GM12872 (cell line): Measurements from ENCODE around the gene TEX29.

Experiments
- TF ChIP-seq, protein P1 (sequence below): IDR thresholded peaks from 3 replicates; pipeline ENCODE4 v1.5.1; 2011; ENCODE audit warnings: low read depth, mild to moderate bottlenecking, low read length, moderate library complexity; ENCODE audit not compliant: insufficient read depth

The TEX29 gene

DNA sequence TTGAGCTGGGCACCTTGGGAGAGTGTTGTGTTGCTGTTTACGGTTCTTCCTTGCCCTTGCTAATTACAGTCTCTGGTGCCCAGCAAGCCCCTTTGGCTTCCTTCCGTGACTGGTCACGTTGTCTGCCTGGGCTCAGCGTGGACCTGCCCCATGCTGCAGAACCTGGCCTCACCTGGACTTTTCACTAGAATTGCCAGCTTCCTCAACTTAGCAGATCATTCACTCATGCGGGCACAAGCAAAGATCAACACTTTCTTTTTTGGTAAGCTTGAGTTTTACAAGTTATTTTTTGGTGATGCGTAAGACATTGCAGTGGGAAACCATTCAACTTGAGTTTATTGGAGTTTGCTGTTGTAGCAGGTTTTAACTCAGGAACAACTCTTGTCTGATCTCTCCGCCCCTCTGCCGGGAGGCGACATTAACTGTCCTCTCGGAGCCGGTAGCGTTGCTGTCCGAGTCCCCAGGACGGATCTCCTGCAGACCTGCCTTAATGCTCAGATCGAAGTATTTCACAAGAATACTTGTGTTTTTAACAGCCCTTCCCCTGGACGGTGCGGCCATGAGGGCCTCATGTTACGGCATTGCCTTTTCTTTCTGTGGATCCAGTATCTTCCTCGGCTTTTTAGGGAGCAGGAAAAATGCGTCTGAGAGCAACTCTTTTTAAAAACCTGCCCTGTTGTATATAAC, 15.7 kb upstream of the TEX29 start:
- TF ChIP-seq, protein P1, sequence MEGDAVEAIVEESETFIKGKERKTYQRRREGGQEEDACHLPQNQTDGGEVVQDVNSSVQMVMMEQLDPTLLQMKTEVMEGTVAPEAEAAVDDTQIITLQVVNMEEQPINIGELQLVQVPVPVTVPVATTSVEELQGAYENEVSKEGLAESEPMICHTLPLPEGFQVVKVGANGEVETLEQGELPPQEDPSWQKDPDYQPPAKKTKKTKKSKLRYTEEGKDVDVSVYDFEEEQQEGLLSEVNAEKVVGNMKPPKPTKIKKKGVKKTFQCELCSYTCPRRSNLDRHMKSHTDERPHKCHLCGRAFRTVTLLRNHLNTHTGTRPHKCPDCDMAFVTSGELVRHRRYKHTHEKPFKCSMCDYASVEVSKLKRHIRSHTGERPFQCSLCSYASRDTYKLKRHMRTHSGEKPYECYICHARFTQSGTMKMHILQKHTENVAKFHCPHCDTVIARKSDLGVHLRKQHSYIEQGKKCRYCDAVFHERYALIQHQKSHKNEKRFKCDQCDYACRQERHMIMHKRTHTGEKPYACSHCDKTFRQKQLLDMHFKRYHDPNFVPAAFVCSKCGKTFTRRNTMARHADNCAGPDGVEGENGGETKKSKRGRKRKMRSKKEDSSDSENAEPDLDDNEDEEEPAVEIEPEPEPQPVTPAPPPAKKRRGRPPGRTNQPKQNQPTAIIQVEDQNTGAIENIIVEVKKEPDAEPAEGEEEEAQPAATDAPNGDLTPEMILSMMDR = no peak

DNA sequence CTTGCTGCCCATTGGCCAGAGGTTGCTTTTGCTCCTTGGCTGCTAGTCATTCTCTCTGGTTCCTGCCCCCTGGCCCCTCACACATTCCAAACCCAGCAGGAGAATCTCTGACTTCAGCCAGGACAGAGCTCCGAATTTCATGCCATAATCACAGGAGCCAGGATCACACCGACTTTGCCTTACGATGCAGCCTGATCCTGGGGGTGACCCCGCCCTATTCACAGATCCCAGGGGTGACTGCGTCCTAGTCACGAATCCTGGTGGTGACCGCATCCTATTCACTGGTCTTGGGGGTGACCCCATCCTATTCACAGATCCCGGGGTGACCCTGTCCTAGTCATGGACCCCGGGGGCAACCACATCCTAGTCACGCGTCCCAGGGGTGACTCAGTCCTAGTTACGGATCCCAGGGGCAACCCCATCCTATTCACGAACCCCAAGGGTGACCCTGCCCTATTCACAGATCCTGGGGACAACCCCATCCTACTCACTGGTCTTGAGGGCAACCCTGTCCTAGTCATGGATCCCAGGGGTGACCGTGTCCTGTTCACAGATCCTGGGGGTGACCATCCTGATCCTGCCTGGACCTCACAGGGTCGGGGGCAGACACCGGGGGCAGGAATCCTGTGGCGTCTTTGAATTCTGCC, 7.4 kb upstream of the TEX29 start:
- TF ChIP-seq, protein P1 = no peak

DNA sequence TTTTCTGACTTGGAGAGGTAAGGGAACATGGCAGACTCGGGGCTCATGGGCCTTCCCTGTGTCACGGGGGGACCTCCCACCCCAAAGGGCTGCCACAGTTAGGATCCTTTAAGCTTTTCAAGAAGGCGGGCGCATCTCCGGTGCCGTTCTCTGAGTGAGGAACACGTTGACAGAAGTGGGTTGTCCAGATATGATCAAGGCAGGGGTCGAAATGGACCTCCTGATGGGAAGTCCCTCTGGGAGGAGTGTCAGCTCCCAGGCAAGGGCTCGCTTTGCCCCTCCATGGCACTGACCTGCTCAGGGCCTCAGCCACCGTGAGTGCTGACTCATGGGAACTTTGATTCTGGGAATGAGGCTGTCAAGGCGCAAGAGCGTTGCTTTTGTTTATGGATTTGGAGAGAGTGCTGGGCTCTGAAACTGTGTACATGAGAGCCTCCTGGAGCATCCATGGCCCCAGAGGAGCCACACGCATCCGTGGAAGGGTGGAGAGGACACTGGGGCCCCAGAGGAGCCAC, 6.5 kb upstream of the TEX29 start:
- TF ChIP-seq, protein P1 = no peak

DNA sequence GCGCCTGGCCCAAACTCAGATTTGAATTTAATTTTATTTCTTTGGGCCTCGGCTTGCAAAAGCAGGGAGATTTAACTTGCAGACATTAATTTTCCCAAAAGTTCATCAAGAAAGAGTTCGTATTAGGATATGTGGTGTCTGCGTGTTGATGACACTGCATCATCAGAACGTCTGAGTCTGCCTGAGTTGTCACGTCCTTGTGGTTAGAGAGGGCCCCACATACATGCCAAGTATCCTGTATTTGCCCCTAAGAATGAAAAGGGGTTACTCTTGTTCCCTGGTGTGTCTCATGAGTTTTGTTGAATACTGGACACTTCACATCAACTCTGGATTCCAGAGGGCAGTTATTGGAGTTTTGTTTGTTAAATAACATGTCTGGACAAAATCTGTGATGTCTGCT, 5.6 kb upstream of the TEX29 start:
- TF ChIP-seq, protein P1 = no peak

DNA sequence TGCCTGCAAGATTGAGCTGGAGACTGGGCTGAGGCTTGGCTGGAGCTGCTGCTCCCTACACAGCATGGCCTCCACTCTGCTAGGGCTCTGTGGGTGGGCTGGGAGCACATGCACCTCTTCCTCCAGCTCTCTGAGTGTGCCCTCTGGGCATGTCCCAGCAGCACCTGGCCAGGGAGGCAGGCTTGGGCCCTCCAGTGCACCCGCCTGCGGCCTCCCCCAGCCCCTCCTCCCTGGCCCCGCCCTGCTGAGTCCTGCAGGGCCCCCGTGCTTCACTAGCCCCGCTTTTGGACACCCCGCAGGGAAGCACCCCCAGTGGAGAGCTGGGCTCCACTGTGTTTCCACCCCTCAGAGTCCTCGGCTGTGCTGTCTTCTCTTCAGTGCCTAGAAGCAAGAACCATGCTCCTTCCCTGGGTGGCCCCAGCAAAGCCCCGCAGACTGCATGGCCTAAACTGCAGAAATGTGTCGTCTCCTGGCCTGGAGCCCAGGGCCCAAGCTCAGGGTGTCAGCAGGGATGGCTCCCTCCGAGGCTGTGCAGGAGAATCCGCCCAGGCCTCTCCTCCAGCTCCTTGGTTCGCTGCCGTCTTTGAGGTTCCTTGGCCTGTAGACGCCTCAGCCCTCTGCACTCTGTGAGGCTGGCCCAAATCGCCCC, 5.0 kb upstream of the TEX29 start:
- TF ChIP-seq, protein P1 = no peak

DNA sequence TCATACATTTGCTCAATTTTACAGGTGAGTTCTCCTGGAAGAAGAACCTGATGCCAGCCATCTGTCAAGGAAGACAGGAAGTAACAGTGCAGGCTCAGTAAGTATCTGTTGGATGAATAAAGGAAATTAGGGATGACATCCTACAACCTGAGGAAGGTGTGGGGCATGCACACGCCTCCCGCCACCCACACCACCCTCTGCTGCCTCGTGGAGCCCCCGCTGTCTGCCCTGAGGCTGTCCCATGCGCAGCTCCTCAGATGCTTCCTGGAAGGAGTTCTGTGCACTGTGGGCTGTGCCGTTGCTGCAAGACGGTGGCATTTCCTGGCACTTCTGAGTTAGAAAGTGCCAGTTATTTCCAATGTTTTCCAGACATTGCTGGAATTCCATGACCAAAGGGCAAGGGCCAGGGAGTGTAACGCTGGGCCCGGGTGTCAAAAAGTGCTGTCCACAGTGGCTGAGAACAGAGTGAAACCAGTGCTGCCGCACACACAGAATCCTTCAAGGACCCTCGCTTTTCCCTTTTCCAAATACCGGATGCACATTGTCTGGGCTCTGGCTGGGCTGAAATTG, 4.2 kb upstream of the TEX29 start:
- TF ChIP-seq, protein P1 = no peak

DNA sequence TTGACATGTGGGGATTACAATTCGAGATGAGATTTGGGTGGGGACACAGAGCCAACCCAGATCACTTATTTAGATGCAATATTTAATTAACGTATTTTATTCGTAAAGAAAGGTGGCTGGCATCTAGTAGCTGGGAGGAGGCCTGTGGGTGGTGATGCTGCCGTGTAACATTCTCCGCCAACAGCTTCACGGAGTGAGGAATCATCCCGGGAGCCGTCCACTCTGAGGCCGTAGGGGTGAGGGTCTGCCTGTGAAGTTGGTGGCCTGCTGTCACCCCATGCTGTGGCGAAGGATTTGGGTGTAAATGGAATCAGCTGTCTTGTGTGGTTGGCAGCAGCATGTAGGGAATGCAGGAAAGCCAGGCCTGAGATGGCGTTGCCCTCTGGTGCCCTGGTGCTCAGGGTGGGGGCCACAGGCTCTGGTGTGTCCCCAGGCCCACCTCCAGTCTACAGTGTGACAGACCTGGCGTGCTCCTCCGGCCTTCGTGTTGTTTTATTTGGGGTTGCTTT, 3.3 kb upstream of the TEX29 start:
- TF ChIP-seq, protein P1 = no peak
